ENCODE measurements around the gene PRDM12. TPM values are rescaled to one million over a fixed set of nuclear protein-coding genes. Genes with fewer than 3 reads are reported as not detected.

Gene PRDM12
- total and polyA plus RNA-seq, 11 donors: 0.14 TPM; not detected in 10

DNA sequence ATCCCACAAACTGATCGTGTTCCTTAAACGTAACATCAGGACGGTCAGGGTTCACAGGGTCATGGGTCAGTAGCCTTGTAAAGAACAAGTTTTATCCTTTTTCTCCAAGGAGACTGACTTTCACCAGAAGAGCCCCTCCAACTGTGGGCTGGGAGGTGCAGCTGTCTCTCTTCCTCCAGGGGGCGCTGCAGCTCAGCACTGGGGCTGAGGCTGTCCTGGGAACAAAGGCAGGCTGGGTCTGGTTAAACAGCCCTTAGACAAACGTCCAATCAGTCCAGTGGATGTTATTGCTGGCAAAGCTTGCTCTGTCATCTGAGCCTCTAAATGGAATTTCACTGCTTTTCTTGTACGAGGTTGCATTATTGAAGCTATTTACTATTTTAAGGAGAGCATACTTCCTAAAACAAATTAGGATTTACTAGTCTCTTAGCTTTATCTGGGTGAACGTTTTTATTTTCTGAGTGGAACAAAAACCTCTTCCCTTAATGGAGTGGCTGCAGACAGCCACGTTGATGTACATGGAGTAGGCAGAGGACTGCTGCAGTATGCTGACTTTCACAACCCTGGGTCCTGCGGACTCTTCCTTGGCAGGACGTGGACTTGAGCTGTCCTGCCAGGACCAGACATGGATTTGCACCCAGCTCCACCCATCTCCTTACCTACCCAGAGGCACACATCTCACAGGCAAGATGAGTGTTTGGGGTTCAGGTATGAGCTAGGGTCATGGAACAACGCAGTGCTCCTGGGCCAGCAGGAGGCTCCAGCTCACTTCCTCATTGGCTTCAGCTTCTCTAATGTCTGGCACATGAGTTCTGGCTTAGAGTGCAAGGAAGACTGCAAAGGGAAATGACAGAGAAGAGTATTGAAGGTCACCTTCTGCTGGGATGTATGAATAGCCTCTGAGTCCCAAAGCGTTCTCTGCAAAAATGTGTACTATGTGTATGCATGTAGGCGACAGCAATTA is 36.9 kb downstream of the PRDM12 start:
- Histone ChIP-seq H3K4me1 (peaks cover 0 to 17% (median 8%) of the 10 kb centered on the region in 12 donors), H3K27me3 (no peaks in the 10 kb centered on the region), H3K27ac (peak overlapping the region in 4 of 12 donors; percentile 3 to 50 (median 15)), H3K4me3 (no peak overlapping the region), H3K36me3 (peaks cover 0 to 87% (median 81%) of the 10 kb centered on the region in 9 donors), H3K9me3 (no peaks in the 10 kb centered on the region)
- no peak for TF ChIP-seq POLR2A (IDR thresholded peaks at IDR 0.05)
- TF ChIP-seq, protein P1, sequence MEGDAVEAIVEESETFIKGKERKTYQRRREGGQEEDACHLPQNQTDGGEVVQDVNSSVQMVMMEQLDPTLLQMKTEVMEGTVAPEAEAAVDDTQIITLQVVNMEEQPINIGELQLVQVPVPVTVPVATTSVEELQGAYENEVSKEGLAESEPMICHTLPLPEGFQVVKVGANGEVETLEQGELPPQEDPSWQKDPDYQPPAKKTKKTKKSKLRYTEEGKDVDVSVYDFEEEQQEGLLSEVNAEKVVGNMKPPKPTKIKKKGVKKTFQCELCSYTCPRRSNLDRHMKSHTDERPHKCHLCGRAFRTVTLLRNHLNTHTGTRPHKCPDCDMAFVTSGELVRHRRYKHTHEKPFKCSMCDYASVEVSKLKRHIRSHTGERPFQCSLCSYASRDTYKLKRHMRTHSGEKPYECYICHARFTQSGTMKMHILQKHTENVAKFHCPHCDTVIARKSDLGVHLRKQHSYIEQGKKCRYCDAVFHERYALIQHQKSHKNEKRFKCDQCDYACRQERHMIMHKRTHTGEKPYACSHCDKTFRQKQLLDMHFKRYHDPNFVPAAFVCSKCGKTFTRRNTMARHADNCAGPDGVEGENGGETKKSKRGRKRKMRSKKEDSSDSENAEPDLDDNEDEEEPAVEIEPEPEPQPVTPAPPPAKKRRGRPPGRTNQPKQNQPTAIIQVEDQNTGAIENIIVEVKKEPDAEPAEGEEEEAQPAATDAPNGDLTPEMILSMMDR (IDR thresholded peaks at IDR 0.05): peak; percentile 90 to 97 (median 93)
- 45 to 59% (median 53%) methylated on average over 13 of the region's 13 CpGs for WGBS, 4 donors
- peak; percentile 80 to 89 (median 82) for DNase-seq
- peak; percentile 90 to 96 (median 92) for ATAC-seq
- intact Hi-C loops (cut with DNase I): loop anchor here in 9 of 10 donors (2.0 to 10.0 kb wide), 10 partner anchors 161 to 346 kb away; partner anchors contain the start of gene FIBCD1 (in 1 of the 9)

DNA sequence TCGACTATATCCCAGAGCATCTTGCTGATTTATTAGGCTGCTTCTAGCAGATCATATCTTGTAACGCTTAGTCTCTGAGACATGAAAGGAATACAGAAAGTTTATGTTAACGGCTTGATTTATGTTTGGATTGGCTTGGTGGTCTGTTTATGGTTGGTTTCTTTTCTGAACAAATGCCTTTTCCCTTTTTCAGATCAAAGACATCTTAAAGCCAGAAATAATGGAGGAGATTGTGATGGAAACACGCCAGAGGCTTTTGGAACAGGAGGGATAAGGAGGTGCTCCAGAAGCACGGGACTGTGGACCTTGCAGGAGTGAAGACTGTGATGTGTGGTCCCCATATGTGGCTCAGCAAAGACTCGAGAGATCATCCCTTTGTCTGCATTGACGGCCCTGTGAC is 39.1 kb downstream of the PRDM12 start:
- ATAC-seq (no peak), DNase-seq (no peak)
- H3K4me1 ChIP-seq: peaks cover 0 to 21% (median 8%) of the 10 kb centered on the region in 12 donors
- intact Hi-C loops (cut with DNase I): loop anchor here in 7 of 10 donors (2.0 to 10.0 kb wide), 7 partner anchors 235 to 344 kb away; partner anchors contain the start of gene FIBCD1 (in 1 of the 7)
- H3K27ac ChIP-seq: no peak overlapping the region
- peaks cover 0 to 67% (median 60%) of the 10 kb centered on the region in 9 donors for H3K36me3 ChIP-seq
- no peak overlapping the region for H3K4me3 ChIP-seq
- 88 to 92% (median 89%) methylated on average over 7 of the region's 7 CpGs for WGBS, 4 donors
- H3K9me3 ChIP-seq: no peaks in the 10 kb centered on the region
- H3K27me3 ChIP-seq: no peaks in the 10 kb centered on the region
- TF ChIP-seq, protein P1 (IDR thresholded peaks at IDR 0.05): no peak
- TF ChIP-seq POLR2A (IDR thresholded peaks at IDR 0.05): no peak

DNA sequence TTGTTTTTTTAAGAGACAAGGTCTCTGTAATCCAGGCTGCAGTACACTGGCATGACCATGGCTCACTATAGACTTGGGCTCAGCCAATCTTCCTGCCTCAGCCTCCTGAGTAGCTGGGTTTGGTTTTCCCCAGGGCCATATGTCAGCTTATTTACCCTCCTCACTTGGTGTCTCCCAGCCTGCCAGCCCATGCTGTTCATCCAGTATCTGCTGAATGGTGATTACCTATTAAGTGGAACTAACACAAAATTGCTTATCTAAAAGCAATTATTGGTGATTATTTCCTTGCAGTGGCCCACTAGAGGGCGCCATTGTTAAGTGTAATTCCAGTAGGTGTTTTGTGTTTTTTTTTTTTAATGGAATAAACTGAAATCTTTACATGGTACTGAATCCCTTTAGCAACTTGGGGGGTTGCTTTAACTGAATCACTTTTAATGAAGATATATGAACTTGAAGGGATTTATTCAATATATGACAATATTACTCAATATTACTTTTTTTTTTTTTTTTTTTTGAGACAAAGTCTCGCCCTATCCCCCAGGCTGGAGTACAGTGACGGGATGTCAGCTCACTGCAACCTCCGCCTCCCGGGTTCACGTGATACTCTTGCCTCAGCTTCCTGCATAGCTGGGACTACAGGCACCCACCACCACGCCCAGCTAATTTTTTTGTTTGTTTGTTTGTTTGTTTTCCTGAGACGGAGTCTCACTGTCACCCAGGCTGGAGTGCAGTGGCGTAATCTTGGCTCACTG is 43.0 kb downstream of the PRDM12 start:
- Histone ChIP-seq H3K36me3 (peaks cover 0 to 32% (median 25%) of the 10 kb centered on the region in 9 donors), H3K27ac (no peak overlapping the region), H3K4me3 (no peak overlapping the region), H3K27me3 (no peaks in the 10 kb centered on the region), H3K9me3 (no peaks in the 10 kb centered on the region), H3K4me1 (peaks cover 0 to 9% (median 0%) of the 10 kb centered on the region in 12 donors)
- ATAC-seq (peak in 1 of 4 donors; percentile 27), DNase-seq (peak in 3 of 5 donors; percentile 61 to 77 (median 71))
- intact Hi-C loops (cut with DNase I): loop anchor here (1.0 to 10.0 kb wide), 12 partner anchors 60 to 340 kb away; no protein-coding TSS in a partner anchor
- TF ChIP-seq, protein P1 (IDR thresholded peaks at IDR 0.05): peak; percentile 65 to 85 (median 82)
- no peak for TF ChIP-seq POLR2A (IDR thresholded peaks at IDR 0.05)
- 39 to 53% (median 49%) methylated on average over 9 of the region's 9 CpGs for WGBS, 4 donors

All from heart left ventricle (tissue), 16 donors.